Right lobe of liver (tissue), 6 donors: Measurements from ENCODE around the gene BSG. TPM values are rescaled to one million over a fixed set of nuclear protein-coding genes. Genes with fewer than 3 reads are reported as not detected.

Source experiments
- ATAC-seq, 4 donors: fragments of 200-7000 bp; cut with Tn5 transposase; one replicate each; pipeline ENCODE4 v1.9.1; 2020; ENCODE audit warnings: mild to moderate bottlenecking in 4 of 4, moderate library complexity in 4 of 4
- DNase-seq, 3 donors: peaks; one replicate each; pipeline ENCODE4 v3.0.0-alpha.2; 2020
- H3K27ac ChIP-seq, 3 donors: fragments of 200-600 bp; one replicate each; pipeline ENCODE4 v1.8.0; 2022
- H3K27me3 ChIP-seq, 2 donors: fragments of 200-600 bp; one replicate each; pipeline ENCODE4 v1.8.0; 2022
- H3K36me3 ChIP-seq, 4 donors: fragments of 200-600 bp; sonication (generic) in 1 of 4; one replicate each; pipeline versions ENCODE4 v1.5.1 to v1.8.0; 2017 to 2022; ENCODE audit warnings: control low read depth in 1 of 4
- H3K4me1 ChIP-seq, 4 donors: fragments of 200-600 bp; sonication (generic) in 1 of 4; one replicate each; pipeline versions ENCODE4 v1.5.1 to v1.8.0; 2017 to 2022; ENCODE audit warnings: control low read depth in 1 of 4
- H3K4me3 ChIP-seq, 3 donors: fragments of 200-600 bp; one replicate each; pipeline ENCODE4 v1.8.0; 2022
- H3K9me3 ChIP-seq, 4 donors: fragments of 200-600 bp; sonication (generic) in 1 of 4; one replicate each; pipeline versions ENCODE4 v1.5.1 to v1.8.0; 2017 to 2022; ENCODE audit warnings: control low read depth in 1 of 4
- POLR2A ChIP-seq: fragments of 450-650 bp; IDR thresholded peaks from one replicate; pipeline ENCODE4 v1.6.1; 2017; ENCODE audit warnings: antibody characterized with exemption, mild to moderate bottlenecking
- WGBS: methylation state at CpG from one replicate; pipeline ENCODE4 v1.1.6; 2018; ENCODE audit warnings: low coverage, low lambda C conversion rate; ENCODE audit not compliant: insufficient coverage; ENCODE audit errors: missing lambda C conversion rate; 5-methylcytosine and 5-hydroxymethylcytosine counted together
- intact Hi-C, 2 donors: fragments of 100-400 bp; cut with DNase I; formaldehyde crosslinking; loops; one replicate each; pipeline versions ENCODE4 v1.11.2 to v1.14.1; 2022
- total RNA-seq, 6 experiments: library from RNA; depleted of rRNA in 2 of 6; stranded (reverse); fragments of >200 nt in 2 of 6; fragmentation: NEBNext Ultra II Directional in 3 of 6; extraction: Animal tissue kit (Norgen Biotek cat#: 25700) in 3 of 6; gene quantifications; one replicate each; pipeline versions ENCODE4 v1.1.0 to v1.2.4, GENCODE V29; 2016 to 2023
- TF ChIP-seq, protein P1 (sequence below), 4 donors: fragments of 200-600 bp in 3 of 4; fragments of 450-650 bp in 1 of 4; IDR thresholded peaks; one replicate each; pipeline versions ENCODE4 v1.5.1 to v1.8.0; 2016 to 2022; ENCODE audit warnings: antibody characterized with exemption in 4 of 4, mild to moderate bottlenecking in 2 of 4
- donor health status: DM: no; HTN: yes; CAD: no.
- donor health status: DM: no; HTN: no; CAD: no.
- donor health status: DM: no; HTN: no; CAD: no.
- donor health status: DM: no; HTN: yes; CAD: no.
- donor health status: DM: no; HTN: yes; CAD: no.

BSG gene
- total RNA-seq, 6 experiments from 2014 or later, result 88.6 to 369 (median 124) TPM

DNA sequence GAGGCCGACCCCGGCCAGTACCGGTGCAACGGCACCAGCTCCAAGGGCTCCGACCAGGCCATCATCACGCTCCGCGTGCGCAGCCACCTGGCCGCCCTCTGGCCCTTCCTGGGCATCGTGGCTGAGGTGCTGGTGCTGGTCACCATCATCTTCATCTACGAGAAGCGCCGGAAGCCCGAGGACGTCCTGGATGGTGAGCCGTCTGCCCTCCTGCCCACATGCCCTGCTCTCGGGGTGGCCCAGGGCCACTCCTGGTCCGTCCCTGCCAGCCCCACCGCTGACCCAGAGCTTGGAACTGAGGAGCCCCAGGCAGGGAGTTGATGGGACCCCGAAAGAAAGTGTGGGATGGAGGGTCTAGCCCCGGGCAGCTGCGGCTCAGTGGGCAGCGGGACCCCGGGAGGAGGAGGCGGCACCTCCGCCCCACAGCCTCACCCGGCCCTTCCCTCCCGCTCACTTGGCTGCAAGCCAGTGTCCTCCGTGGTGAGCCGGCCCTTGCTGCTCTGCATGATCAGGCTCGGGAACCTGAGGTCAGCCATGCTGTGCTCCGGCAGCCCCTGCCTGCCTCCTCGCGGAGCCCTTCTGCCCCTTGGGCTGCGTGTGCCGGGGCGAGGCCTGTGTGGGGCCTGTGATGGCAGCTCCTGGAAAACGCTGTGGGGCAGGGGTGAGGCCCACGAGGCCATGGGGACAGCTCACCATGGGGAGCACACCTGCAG, 9.2 kb downstream of the BSG start:
- Histone ChIP-seq H3K27ac (no peak overlapping the region), H3K27me3 (no peaks in the 10 kb centered on the region), H3K9me3 (no peaks in the 10 kb centered on the region), H3K36me3 (peaks cover 0 to 27% (median 10%) of the 10 kb centered on the region in 4 donors), H3K4me1 (no peaks in the 10 kb centered on the region), H3K4me3 (no peak overlapping the region)
- ATAC-seq, result no peak
- DNase-seq, result peak in 1 of 3 donors; percentile 53
- intact Hi-C loops, result no loop called here
- no peak for TF ChIP-seq POLR2A
- TF ChIP-seq, protein P1, sequence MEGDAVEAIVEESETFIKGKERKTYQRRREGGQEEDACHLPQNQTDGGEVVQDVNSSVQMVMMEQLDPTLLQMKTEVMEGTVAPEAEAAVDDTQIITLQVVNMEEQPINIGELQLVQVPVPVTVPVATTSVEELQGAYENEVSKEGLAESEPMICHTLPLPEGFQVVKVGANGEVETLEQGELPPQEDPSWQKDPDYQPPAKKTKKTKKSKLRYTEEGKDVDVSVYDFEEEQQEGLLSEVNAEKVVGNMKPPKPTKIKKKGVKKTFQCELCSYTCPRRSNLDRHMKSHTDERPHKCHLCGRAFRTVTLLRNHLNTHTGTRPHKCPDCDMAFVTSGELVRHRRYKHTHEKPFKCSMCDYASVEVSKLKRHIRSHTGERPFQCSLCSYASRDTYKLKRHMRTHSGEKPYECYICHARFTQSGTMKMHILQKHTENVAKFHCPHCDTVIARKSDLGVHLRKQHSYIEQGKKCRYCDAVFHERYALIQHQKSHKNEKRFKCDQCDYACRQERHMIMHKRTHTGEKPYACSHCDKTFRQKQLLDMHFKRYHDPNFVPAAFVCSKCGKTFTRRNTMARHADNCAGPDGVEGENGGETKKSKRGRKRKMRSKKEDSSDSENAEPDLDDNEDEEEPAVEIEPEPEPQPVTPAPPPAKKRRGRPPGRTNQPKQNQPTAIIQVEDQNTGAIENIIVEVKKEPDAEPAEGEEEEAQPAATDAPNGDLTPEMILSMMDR (IDR thresholded peaks at IDR 0.05), result no peak
- 72% methylated on average over 9 of the region's 40 CpGs for WGBS

- 40% methylated on average over 13 of the region's 31 CpGs for WGBS
- Histone ChIP-seq H3K9me3 (no peaks in the 10 kb centered on the region), H3K27ac (no peak overlapping the region), H3K36me3 (peaks cover 0 to 27% (median 10%) of the 10 kb centered on the region in 4 donors), H3K27me3 (no peaks in the 10 kb centered on the region), H3K4me1 (no peaks in the 10 kb centered on the region), H3K4me3 (no peak overlapping the region)
- intact Hi-C loops, result no loop called here
- peak in 2 of 4 donors; percentile 5 to 33 for ATAC-seq
- DNase-seq, result peak in 2 of 3 donors; percentile 45 to 47
- TF ChIP-seq, protein P1 (IDR thresholded peaks at IDR 0.05), result no peak
- no peak for TF ChIP-seq POLR2A
These were observed 10.3 kb downstream of the BSG start for GRCh38 chr19:582497-583197.

- Histone ChIP-seq H3K36me3 (peaks cover 0 to 27% (median 10%) of the 10 kb centered on the region in 4 donors), H3K9me3 (no peaks in the 10 kb centered on the region), H3K27me3 (peaks cover 0 to 3% of the 10 kb centered on the region in 2 donors), H3K27ac (no peak overlapping the region), H3K4me1 (no peaks in the 10 kb centered on the region), H3K4me3 (no peak overlapping the region)
- intact Hi-C loops, result no loop called here
- DNase-seq (no peak), ATAC-seq (no peak)
- 60% methylated on average over 4 of the region's 27 CpGs for WGBS
- TF ChIP-seq, protein P1 (IDR thresholded peaks at IDR 0.05), result no peak
These were observed 11.0 kb downstream of the BSG start for GRCh38 chr19:583198-583967.

DNA sequence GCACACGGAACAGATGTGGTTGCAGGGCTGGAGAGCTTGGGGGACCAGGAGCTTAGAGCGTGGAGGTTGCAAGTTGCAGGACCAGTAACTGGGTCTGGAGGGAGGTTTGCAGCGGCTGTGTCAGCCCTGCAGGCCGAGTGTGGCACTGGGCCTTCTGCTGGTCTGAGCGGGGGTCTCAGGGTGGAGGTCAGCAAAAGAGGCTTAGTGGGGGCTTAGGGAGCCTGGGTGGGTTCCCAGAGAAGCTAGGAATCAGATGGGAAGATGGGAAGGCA, 11.5 kb downstream of the BSG start:
- intact Hi-C loops, result no loop called here
- DNase-seq, result no peak
- no peaks in the 10 kb centered on the region for H3K4me1 ChIP-seq
- peaks cover 0 to 8% of the 10 kb centered on the region in 2 donors for H3K27me3 ChIP-seq
- ATAC-seq, result peak in 1 of 4 donors; percentile 4
- H3K4me3 ChIP-seq, result no peak overlapping the region
- H3K36me3 ChIP-seq, result peaks cover 0 to 27% (median 10%) of the 10 kb centered on the region in 4 donors
- no peaks in the 10 kb centered on the region for H3K9me3 ChIP-seq
- TF ChIP-seq, protein P1 (IDR thresholded peaks at IDR 0.05), result no peak
- TF ChIP-seq POLR2A, result no peak
- no peak overlapping the region for H3K27ac ChIP-seq
- WGBS, result 73% methylated on average over 4 of the region's 5 CpGs
